Gastroesophageal sphincter (tissue), 4 donors: Measurements from ENCODE around the gene INO80. TPM values are rescaled to one million over a fixed set of nuclear protein-coding genes. Genes with fewer than 3 reads are reported as not detected.

ENCODE experiments used
- ATAC-seq: fragments of 150-250 bp; one replicate; pipeline ENCODE4 v1.9.1; 2016; ENCODE audit warnings: mild to moderate bottlenecking, moderate library complexity
- H3K27ac ChIP-seq, 4 donors: fragments of 200-600 bp; sonication (generic) in 3 of 4; 1 replicate in 3 of 4; 2 replicates in 1 of 4; pipeline ENCODE4 v1.5.1; 2016 to 2019
- H3K27me3 ChIP-seq: fragments of 200-600 bp; sonication (generic); one replicate; pipeline ENCODE4 v1.5.1; 2019
- H3K36me3 ChIP-seq, 2 donors: fragments of 200-600 bp; sonication (generic); one replicate each; pipeline ENCODE4 v1.5.1; 2019; ENCODE audit warnings: control low read depth in 1 of 2
- H3K4me1 ChIP-seq, 3 donors: fragments of 200-600 bp; sonication (generic); 1 replicate in 2 of 3; 2 replicates in 1 of 3; pipeline ENCODE4 v1.5.1; 2016 to 2019; ENCODE audit warnings: control low read depth in 2 of 3
- H3K4me3 ChIP-seq, 2 donors: fragments of 200-600 bp; sonication (generic); one replicate each; pipeline ENCODE4 v1.5.1; 2019; ENCODE audit warnings: mild to moderate bottlenecking in 1 of 2, moderate library complexity in 1 of 2
- H3K9me3 ChIP-seq, 3 donors: fragments of 200-600 bp; sonication (generic); one replicate each; pipeline ENCODE4 v1.5.1; 2017 to 2019; ENCODE audit warnings: control low read depth in 2 of 3
- EP300 ChIP-seq: sonication (generic); formaldehyde crosslinking; IDR thresholded peaks from one replicate; pipeline ENCODE4 v1.6.1; 2017; ENCODE audit warnings: antibody characterized with exemption, mild to moderate bottlenecking
- POLR2A ChIP-seq, 2 donors: fragments of 450-650 bp; IDR thresholded peaks; one replicate each; pipeline ENCODE4 v1.6.1; 2017; ENCODE audit warnings: antibody characterized with exemption in 2 of 2, mild to moderate bottlenecking in 2 of 2, moderate library complexity in 1 of 2
- POLR2AphosphoS5 ChIP-seq: sonication (generic); formaldehyde crosslinking; IDR thresholded peaks from one replicate; pipeline ENCODE4 v1.6.1; 2017; ENCODE audit warnings: antibody characterized with exemption
- WGBS, 2 donors: methylation state at CpG; one replicate each; pipeline ENCODE4 v1.1.5; 2018; ENCODE audit warnings: low coverage in 1 of 2; 5-methylcytosine and 5-hydroxymethylcytosine counted together
- total RNA-seq, 4 donors: library from RNA; depleted of rRNA; stranded (reverse); fragments of >200 nt; gene quantifications; one replicate each; pipeline ENCODE4 v1.1.0, GENCODE V29; 2016
- TF ChIP-seq, protein P1 (sequence below), 4 experiments: fragments of 200-600 bp in 2 of 4; fragments of 450-650 bp in 2 of 4; sonication (generic) in 1 of 4; IDR thresholded peaks; one replicate each; pipeline ENCODE4 v1.5.1; 2017 to 2019; ENCODE audit warnings: antibody characterized with exemption in 4 of 4, mild to moderate bottlenecking in 2 of 4, moderate library complexity in 2 of 4

Gene INO80
- total RNA-seq, 4 donors from 2014 or later: 18.0 to 61.3 (median 32.2) TPM

DNA sequence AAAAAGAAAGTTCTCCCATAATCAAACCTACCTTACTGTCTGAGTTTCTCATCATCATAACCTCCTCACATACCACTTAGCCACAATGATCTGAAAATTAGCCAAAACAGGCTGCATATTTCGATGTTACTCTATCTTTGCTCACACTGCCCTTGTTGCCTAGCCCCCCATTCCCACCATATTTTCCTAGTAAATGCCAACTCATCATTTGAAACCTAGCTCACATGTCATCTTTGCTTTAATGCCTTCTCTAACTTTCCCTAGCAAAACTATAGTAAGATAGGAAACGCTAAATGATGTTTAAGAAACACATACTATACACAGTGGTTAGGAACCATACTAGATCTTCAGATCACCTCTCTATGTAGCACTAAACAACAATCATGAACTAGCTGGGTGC, 64.9 kb downstream of the INO80 start:
- no peaks in the 10 kb centered on the region for H3K9me3 ChIP-seq
- no peaks in the 10 kb centered on the region for H3K4me1 ChIP-seq
- H3K4me3 ChIP-seq: no peak overlapping the region
- TF ChIP-seq POLR2A (IDR thresholded peaks at IDR 0.05) (no peak), POLR2AphosphoS5 (no peak), EP300 (no peak)
- TF ChIP-seq, protein P1, sequence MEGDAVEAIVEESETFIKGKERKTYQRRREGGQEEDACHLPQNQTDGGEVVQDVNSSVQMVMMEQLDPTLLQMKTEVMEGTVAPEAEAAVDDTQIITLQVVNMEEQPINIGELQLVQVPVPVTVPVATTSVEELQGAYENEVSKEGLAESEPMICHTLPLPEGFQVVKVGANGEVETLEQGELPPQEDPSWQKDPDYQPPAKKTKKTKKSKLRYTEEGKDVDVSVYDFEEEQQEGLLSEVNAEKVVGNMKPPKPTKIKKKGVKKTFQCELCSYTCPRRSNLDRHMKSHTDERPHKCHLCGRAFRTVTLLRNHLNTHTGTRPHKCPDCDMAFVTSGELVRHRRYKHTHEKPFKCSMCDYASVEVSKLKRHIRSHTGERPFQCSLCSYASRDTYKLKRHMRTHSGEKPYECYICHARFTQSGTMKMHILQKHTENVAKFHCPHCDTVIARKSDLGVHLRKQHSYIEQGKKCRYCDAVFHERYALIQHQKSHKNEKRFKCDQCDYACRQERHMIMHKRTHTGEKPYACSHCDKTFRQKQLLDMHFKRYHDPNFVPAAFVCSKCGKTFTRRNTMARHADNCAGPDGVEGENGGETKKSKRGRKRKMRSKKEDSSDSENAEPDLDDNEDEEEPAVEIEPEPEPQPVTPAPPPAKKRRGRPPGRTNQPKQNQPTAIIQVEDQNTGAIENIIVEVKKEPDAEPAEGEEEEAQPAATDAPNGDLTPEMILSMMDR (IDR thresholded peaks at IDR 0.05): no peak
- 95 to 100% methylated on average over 1 to 2 of the region's 2 CpGs for WGBS, 2 donors
- no peak overlapping the region for H3K27ac ChIP-seq
- no peak for ATAC-seq
- H3K27me3 ChIP-seq: no peaks in the 10 kb centered on the region
- peaks cover 12 to 100% of the 10 kb centered on the region in 2 donors for H3K36me3 ChIP-seq

- Histone ChIP-seq H3K27ac (no peak overlapping the region), H3K27me3 (no peaks in the 10 kb centered on the region), H3K36me3 (peaks cover 12 to 100% of the 10 kb centered on the region in 2 donors), H3K4me1 (no peaks in the 10 kb centered on the region), H3K9me3 (no peaks in the 10 kb centered on the region), H3K4me3 (no peak overlapping the region)
- ATAC-seq: no peak
- 50 to 86% methylated on average over 1 of the region's 1 CpG for WGBS, 2 donors
- TF ChIP-seq, protein P1 (IDR thresholded peaks at IDR 0.05): no peak
- no peak for TF ChIP-seq POLR2A (IDR thresholded peaks at IDR 0.05)
- no peak for TF ChIP-seq POLR2AphosphoS5
- no peak for TF ChIP-seq EP300
Measured at GRCh38 chr15:41048852-41049251, 67.2 kb downstream of the INO80 start.

GRCh38 chr15:41048397-41048796, 67.7 kb downstream of the INO80 start:
- no peak overlapping the region for H3K27ac ChIP-seq
- no peaks in the 10 kb centered on the region for H3K27me3 ChIP-seq
- TF ChIP-seq EP300: no peak
- TF ChIP-seq, protein P1 (IDR thresholded peaks at IDR 0.05): no peak
- TF ChIP-seq POLR2AphosphoS5: no peak
- no peak for TF ChIP-seq POLR2A (IDR thresholded peaks at IDR 0.05)
- peaks cover 12 to 100% of the 10 kb centered on the region in 2 donors for H3K36me3 ChIP-seq
- ATAC-seq: no peak
- no peaks in the 10 kb centered on the region for H3K9me3 ChIP-seq
- no peak overlapping the region for H3K4me3 ChIP-seq
- H3K4me1 ChIP-seq: no peaks in the 10 kb centered on the region

- H3K4me3 ChIP-seq: no peak overlapping the region
- H3K27me3 ChIP-seq: no peaks in the 10 kb centered on the region
- H3K9me3 ChIP-seq: no peaks in the 10 kb centered on the region
- no peak overlapping the region for H3K27ac ChIP-seq
- WGBS, 2 donors: 83 to 92% methylated on average over 1 of the region's 1 CpG
- peaks cover 12 to 100% of the 10 kb centered on the region in 2 donors for H3K36me3 ChIP-seq
- no peak for TF ChIP-seq EP300
- TF ChIP-seq, protein P1 (IDR thresholded peaks at IDR 0.05): no peak
- TF ChIP-seq POLR2AphosphoS5: no peak
- no peak for TF ChIP-seq POLR2A (IDR thresholded peaks at IDR 0.05)
- no peak for ATAC-seq
- H3K4me1 ChIP-seq: no peaks in the 10 kb centered on the region
Measured at GRCh38 chr15:41047474-41047873, 68.6 kb downstream of the INO80 start.

DNA sequence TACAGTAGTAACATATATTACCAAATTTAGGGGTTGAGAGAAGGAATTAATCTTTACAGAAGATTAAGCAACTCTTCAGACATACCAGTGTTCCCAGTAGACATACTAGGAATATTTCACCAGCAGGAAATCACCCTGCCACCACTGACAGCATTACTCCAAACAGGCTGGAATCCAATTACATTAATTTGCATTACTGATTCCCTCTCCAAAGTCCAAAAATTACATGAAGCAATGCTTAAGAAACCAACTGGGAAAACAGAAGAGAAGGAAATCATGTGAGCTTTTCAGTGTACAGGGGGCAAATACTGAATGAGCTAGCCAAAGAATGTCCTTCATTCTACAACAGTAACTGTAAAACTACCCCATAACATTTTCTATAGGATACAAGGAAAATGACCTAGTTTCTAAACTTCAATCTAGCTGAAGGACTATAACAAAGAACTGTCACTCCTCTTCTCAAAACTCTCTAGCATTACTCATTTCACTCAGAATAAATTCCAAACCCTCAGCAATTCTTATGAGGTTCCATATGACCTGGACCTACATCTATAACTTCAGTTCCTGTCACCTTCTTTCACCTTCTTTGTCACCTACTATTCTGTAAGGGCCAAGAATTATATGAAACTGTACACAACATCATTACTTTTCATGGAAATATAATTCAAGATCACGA, 72.7 kb downstream of the INO80 start:
- H3K4me3 ChIP-seq: no peak overlapping the region
- WGBS, 2 donors: 43 to 69% methylated on average over 1 of the region's 1 CpG
- no peaks in the 10 kb centered on the region for H3K27me3 ChIP-seq
- peaks cover 0 to 97% of the 10 kb centered on the region in 2 donors for H3K36me3 ChIP-seq
- no peak for ATAC-seq
- TF ChIP-seq POLR2A (IDR thresholded peaks at IDR 0.05) (no peak), EP300 (no peak), POLR2AphosphoS5 (no peak)
- TF ChIP-seq, protein P1 (IDR thresholded peaks at IDR 0.05): no peak
- no peaks in the 10 kb centered on the region for H3K9me3 ChIP-seq
- H3K4me1 ChIP-seq: no peaks in the 10 kb centered on the region
- H3K27ac ChIP-seq: no peak overlapping the region
